K562 (cell line): ENCODE data around the gene CARD11. TPM values are rescaled to one million over a fixed set of nuclear protein-coding genes. Genes with fewer than 3 reads are reported as not detected.

Experiments
- ATAC-seq: fragments of 200-7000 bp; cut with Tn5 transposase; 3 replicates; pipeline ENCODE4 v1.9.1; 2020; ENCODE audit warnings: moderate library complexity
- BruUV-seq: library from RNA; stranded (reverse); fragments of 400-500 nt; replicated peaks from 2 replicates; lab custom pipeline; 2021; lab: Mats Ljungman, UMichigan
- CTCF ChIA-PET: fragments of 300-600 bp; formaldehyde crosslinking; extraction: SDS; loops from one replicate; lab custom pipeline; 2021; ENCODE audit warnings: low intra/inter-chr PET ratio; lab: Yijun Ruan, JAX
- POLR2A ChIA-PET: fragments of 300-600, 350-650 bp; sonication (Branson Sonifier 250); formaldehyde crosslinking; extraction: SDS; loops from one replicate; lab custom pipeline; 2021; ENCODE audit warnings: antibody characterized with exemption, inconsistent platforms; lab: Yijun Ruan, JAX
- DNase-seq, 4 experiments: peaks; one replicate each; pipeline versions ENCODE4 v3.0.0 to v3.0.0-alpha.2; 2011 to 2018; ENCODE audit warnings: low spot score in 3 of 4, mixed read lengths in 3 of 4; ENCODE audit errors: extremely low read depth in 1 of 4
- FAIRE-seq: peaks from 2 replicates; lab custom pipeline; 2011; peaks lifted over from hg19 to GRCh38; lab: Jason Lieb, UNC
- H2AFZ ChIP-seq: 2 replicates; pipeline ENCODE4 v1.6.0; 2011; ENCODE audit warnings: low read depth, low read length, control low read depth, inconsistent platforms
- H3K27ac ChIP-seq: fragments of 200-600 bp; 3 replicates; pipeline ENCODE4 v1.8.0; 2011; ENCODE audit warnings: low read depth, mild to moderate bottlenecking, control low read depth, inconsistent platforms, low read length, moderate library complexity, mixed read lengths; ENCODE audit errors: extremely low read depth
- H3K27me3 ChIP-seq, 2 experiments: fragments of 300-600 bp in 1 of 2; 2 replicates in 1 of 2; 3 replicates in 1 of 2; pipeline versions ENCODE4 v1.6.0 to v1.8.0; 2011; ENCODE audit warnings: inconsistent platforms in 2 of 2, low read length in 2 of 2, mild to moderate bottlenecking in 1 of 2, mixed read lengths in 1 of 2, moderate library complexity in 1 of 2; ENCODE audit not compliant: control insufficient read depth in 2 of 2, insufficient read depth in 2 of 2
- H3K36me3 ChIP-seq: fragments of 300-600 bp; 3 replicates; pipeline ENCODE4 v1.8.0; 2011; ENCODE audit warnings: mild to moderate bottlenecking, low read length, inconsistent platforms; ENCODE audit not compliant: control insufficient read depth, insufficient read depth
- H3K4me1 ChIP-seq, 2 experiments: fragments of 200-600 bp in 1 of 2; replicated peaks in 1 of 2; 2 replicates in 1 of 2; 3 replicates in 1 of 2; pipeline versions ENCODE4 v1.5.1 to v1.8.0; 2011; ENCODE audit warnings: inconsistent platforms in 2 of 2, low read length in 2 of 2, mild to moderate bottlenecking in 1 of 2, mixed read lengths in 1 of 2, moderate library complexity in 1 of 2; ENCODE audit not compliant: control insufficient read depth in 2 of 2, insufficient read depth in 2 of 2
- H3K4me2 ChIP-seq: 2 replicates; pipeline ENCODE4 v1.6.1; 2011; ENCODE audit warnings: low read length, control low read depth, inconsistent platforms, mixed read lengths; ENCODE audit not compliant: insufficient read depth
- H3K4me3 ChIP-seq: fragments of 200-600 bp; sonication (generic), shearing (Covaris generic); 2 replicates; pipeline ENCODE4 v1.5.1; 2016; ENCODE audit warnings: control low read depth, inconsistent platforms
- H3K79me2 ChIP-seq: fragments of 200-600 bp; 3 replicates; pipeline ENCODE4 v1.8.0; 2011; ENCODE audit warnings: low read length, inconsistent platforms; ENCODE audit not compliant: control insufficient read depth, insufficient read depth
- H3K9ac ChIP-seq, 2 experiments: 2 replicates each; pipeline versions ENCODE4 v1.6.0 to v1.6.1; 2011; ENCODE audit warnings: low read depth in 2 of 2, low read length in 2 of 2, control low read depth in 1 of 2, inconsistent platforms in 1 of 2, mild to moderate bottlenecking in 1 of 2, mixed read lengths in 1 of 2; ENCODE audit not compliant: insufficient read depth in 1 of 2
- H3K9me1 ChIP-seq: one replicate; pipeline ENCODE4 v1.6.0; 2011; ENCODE audit warnings: inconsistent platforms, mild to moderate bottlenecking, low read length, moderate library complexity; ENCODE audit not compliant: control insufficient read depth, insufficient read depth
- H3K9me3 ChIP-seq: replicated peaks from 2 replicates; pipeline ENCODE4 v1.5.1; 2011; ENCODE audit warnings: low read depth, low read length, inconsistent platforms; ENCODE audit not compliant: control insufficient read depth, insufficient read depth
- H4K20me1 ChIP-seq: replicated peaks from 2 replicates; pipeline ENCODE4 v1.6.1; 2011; ENCODE audit warnings: low read length, inconsistent platforms, mixed read lengths; ENCODE audit not compliant: control insufficient read depth, insufficient read depth
- L3MBTL2 ChIP-seq: fragments of 450-650 bp; IDR thresholded peaks from 2 replicates; pipeline ENCODE4 v1.6.1; 2016; ENCODE audit warnings: mild to moderate bottlenecking, moderate library complexity
- OTX1 ChIP-seq: fragments of 450-650 bp; formaldehyde crosslinking; IDR thresholded peaks from 2 replicates; pipeline ENCODE4 v1.4.0; 2022; ENCODE audit warnings: mild to moderate bottlenecking
- RBM25 ChIP-seq: fragments of 200-400 bp; formaldehyde crosslinking; IDR thresholded peaks from 2 replicates; pipeline ENCODE4 v1.6.1; 2018; ENCODE audit warnings: low read length, low read depth, moderate library complexity; ENCODE audit not compliant: severe bottlenecking
- TSC22D4 ChIP-seq: fragments of 450-650 bp; IDR thresholded peaks from 2 replicates; pipeline ENCODE4 v1.6.1; 2016; ENCODE audit warnings: missing genetic modification characterization, missing biosample characterization, control low read depth
- ZNF445 ChIP-seq: fragments of 250-450 bp; sonication (Bioruptor Pico); IDR thresholded peaks from 2 replicates; pipeline ENCODE4 v1.4.0; 2020; ENCODE audit warnings: low read depth, mild to moderate bottlenecking, moderate library complexity
- WGBS: fragments of 100-300 bp; shearing (Covaris generic); methylation state at CpG from one replicate; pipeline ENCODE4 v1.1.6; 2016; ENCODE audit warnings: low coverage, mixed read lengths; ENCODE audit not compliant: insufficient coverage; ENCODE audit errors: missing lambda C conversion rate; 5-methylcytosine and 5-hydroxymethylcytosine counted together
- in situ Hi-C: fragments of 300-500 bp; cut with MboI; formaldehyde crosslinking; loops from 4 replicates; pipeline ENCODE4 v1.15.0; 2018; ENCODE audit warnings: inconsistent platforms, mixed read lengths
- intact Hi-C: fragments of 100-400 bp; cut with micrococcal nuclease; formaldehyde crosslinking; loops from 2 replicates; pipeline ENCODE4 v1.14.2; 2022
- polyA plus RNA-seq, 8 experiments: library from polyadenylated mRNA; depleted of rRNA in 4 of 8; stranded (reverse) in 5 of 8; unstranded in 3 of 8; fragments of >200 nt; fragmentation: Nextera tagmentation in 2 of 8; fragmentation: Illumina TruSeq in 1 of 8; extraction: Ambion mirVana in 2 of 8; extraction: Trizol in 1 of 8; gene quantifications; 2 replicates each; pipeline versions ENCODE4 v1.2.1 to v1.2.3, GENCODE V29; 2011 to 2014; ENCODE audit warnings: inconsistent platforms in 1 of 8, missing spikeins in 1 of 8
- total RNA-seq, 7 experiments: library from RNA; depleted of rRNA in 6 of 7; stranded (reverse); fragments of >200 nt in 6 of 7; fragmentation: Illumina TruSeq in 2 of 7; extraction: Trizol in 2 of 7; gene quantifications; 2 replicates each; pipeline versions ENCODE4 v1.2.1 to v1.2.3, GENCODE V29; 2011 to 2021; ENCODE audit warnings: low replicate concordance in 1 of 7

The CARD11 gene
- total and polyA plus RNA-seq, 9 of the 15 experiments (the other 6 are each of a cell fraction or from before 2014, with no cell fraction given): 0.07 to 12.8 (median 5.7) TPM

GRCh38 chr7:2969398-2970306 is 74.0 kb downstream of the CARD11 start:
- Histone ChIP-seq H3K9me1 (no peaks in the 10 kb centered on the region), H4K20me1 (no peaks in the 10 kb centered on the region), H3K36me3 (no peaks in the 10 kb centered on the region), H3K79me2 (no peaks in the 10 kb centered on the region), H3K4me2 (no peak overlapping the region), H3K27me3 (no peaks in the 10 kb centered on the region), H3K4me3 (no peak overlapping the region), H2AFZ (no peak overlapping the region), H3K27ac (no peak overlapping the region), H3K9me3 (peaks cover 8% of the 10 kb centered on the region), H3K9ac (no peak overlapping the region), H3K4me1 (peaks cover 0 to 2% of the 10 kb centered on the region in 2 experiments; a peak in 1 of 5 replicates)
- in situ Hi-C loops (no loop called here), intact Hi-C loops (no loop called here)
- no TSS peak for BruUV-seq
- POLR2A ChIA-PET: no interaction called here
- DNase-seq (no peak), FAIRE-seq (no peak), ATAC-seq (no peak)
- WGBS: 84% methylated on average over 5 of the region's 6 CpGs
- TF ChIP-seq OTX1 (CRISPR knock-in tag) (0 out of 2 replicates have a peak, but pooled peaks have one; percentile 25), ZNF445 (CRISPR knock-in tag) (no peak), L3MBTL2 (no peak), RBM25 (no peak), TSC22D4 (tag) (peak; percentile 2; the same call in 1 of the 2 replicates)
- CTCF ChIA-PET: no interaction called here
